ENCODE data around the gene HIPK3. TPM values are rescaled to one million over a fixed set of nuclear protein-coding genes. Genes with fewer than 3 reads are reported as not detected.

The HIPK3 gene
- total and polyA plus RNA-seq, 8 donors = 43.1 to 126 (median 50.5) TPM

DNA sequence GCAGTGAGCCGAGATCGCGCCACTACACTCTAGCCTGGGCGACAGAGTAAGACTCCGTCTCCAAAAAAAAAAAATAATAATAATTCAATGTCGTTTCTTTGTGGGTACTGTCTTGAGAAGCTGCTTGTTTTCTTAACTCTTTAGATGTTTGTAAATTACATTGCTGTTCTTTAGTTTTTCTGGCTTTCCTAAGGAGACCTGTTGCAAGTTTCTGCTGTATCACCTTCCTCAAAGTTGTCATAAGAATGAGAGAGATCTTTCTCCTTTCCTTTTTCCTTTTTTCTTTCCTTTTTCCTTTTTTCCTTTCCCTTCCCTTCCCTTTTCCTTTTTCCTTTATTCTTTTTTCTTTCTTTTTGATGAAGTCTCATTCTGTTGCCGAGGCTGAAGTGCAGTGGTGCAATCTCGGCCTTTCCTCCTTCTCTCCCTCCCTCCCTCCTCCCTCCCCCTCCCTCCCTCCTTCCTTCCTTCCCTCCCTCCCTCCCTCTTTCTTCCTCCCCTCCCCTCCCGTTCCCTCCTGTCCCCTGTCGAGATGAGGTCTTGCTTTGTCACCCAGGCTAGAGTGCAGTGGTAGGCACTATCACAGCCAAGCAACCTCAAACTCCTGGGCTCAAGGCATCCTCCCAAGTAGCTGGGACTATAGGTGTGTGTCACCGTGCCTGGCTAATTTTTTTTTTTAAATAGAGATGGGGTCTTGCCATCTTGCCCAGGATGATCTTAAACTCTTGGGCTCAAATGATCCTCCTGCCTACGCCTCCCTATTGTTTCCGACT is 15.3 kb downstream of the HIPK3 start:
- Histone ChIP-seq H3K4me3 (no peak overlapping the region), H3K27me3 (no peaks in the 10 kb centered on the region), H3K9me3 (no peaks in the 10 kb centered on the region), H3K27ac (no peak overlapping the region), H3K36me3 (no peaks in the 10 kb centered on the region), H3K4me1 (peaks cover 10 to 79% of the 10 kb centered on the region in 2 donors)
- ATAC-seq (no peak), DNase-seq (no peak)
- intact Hi-C loops (cut with DNase I) = no loop called here
- TF ChIP-seq, protein P1, sequence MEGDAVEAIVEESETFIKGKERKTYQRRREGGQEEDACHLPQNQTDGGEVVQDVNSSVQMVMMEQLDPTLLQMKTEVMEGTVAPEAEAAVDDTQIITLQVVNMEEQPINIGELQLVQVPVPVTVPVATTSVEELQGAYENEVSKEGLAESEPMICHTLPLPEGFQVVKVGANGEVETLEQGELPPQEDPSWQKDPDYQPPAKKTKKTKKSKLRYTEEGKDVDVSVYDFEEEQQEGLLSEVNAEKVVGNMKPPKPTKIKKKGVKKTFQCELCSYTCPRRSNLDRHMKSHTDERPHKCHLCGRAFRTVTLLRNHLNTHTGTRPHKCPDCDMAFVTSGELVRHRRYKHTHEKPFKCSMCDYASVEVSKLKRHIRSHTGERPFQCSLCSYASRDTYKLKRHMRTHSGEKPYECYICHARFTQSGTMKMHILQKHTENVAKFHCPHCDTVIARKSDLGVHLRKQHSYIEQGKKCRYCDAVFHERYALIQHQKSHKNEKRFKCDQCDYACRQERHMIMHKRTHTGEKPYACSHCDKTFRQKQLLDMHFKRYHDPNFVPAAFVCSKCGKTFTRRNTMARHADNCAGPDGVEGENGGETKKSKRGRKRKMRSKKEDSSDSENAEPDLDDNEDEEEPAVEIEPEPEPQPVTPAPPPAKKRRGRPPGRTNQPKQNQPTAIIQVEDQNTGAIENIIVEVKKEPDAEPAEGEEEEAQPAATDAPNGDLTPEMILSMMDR (IDR thresholded peaks at IDR 0.05) = no peak

DNA sequence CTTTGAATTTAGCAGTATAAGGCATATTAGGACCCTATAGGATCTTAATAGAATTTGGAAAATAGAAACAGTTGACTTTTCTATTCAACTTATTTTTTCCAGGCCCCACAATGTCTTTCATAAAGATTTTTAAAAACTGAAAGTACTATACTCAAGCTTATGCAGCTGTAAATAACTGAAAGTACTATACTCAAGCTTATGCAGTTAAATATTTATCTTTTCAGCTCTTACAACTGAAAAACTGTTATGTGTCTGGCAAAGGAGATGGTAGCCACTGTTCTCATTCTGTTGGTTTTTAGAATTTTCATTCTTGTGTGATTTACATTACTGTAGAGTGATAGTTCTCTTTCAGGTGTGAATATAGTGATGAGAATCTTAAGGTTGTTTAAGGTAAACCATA is 16.5 kb downstream of the HIPK3 start:
- intact Hi-C loops (cut with DNase I) = no loop called here
- Histone ChIP-seq H3K27ac (peak overlapping the region in 1 of 2 donors; percentile 30), H3K4me3 (no peak overlapping the region), H3K36me3 (no peaks in the 10 kb centered on the region), H3K9me3 (no peaks in the 10 kb centered on the region), H3K27me3 (no peaks in the 10 kb centered on the region), H3K4me1 (peaks cover 10 to 82% of the 10 kb centered on the region in 2 donors)
- DNase-seq (no peak), ATAC-seq (peak; percentile 27)
- TF ChIP-seq, protein P1 (IDR thresholded peaks at IDR 0.05) = no peak

DNA sequence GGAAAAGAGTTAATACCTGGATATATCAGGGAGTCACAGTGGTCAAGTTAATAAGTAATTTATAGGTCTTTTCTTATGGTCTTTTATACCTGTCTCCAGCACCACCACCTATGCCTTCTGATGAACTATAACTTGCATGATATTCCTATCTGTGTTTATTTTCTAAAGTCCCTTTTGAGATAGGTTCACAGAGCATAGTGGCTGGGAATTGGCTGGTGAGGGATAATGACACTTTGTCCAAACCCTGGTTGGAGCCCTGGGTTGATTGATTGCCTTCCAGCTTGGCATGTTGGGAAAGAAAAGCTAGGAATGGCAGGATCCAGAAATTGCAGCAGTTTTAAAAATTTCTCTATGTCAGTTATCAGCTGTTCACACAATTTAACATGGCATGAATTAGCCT is 23.2 kb downstream of the HIPK3 start:
- ATAC-seq = no peak
- Histone ChIP-seq H3K27ac (no peak overlapping the region), H3K27me3 (no peaks in the 10 kb centered on the region), H3K9me3 (no peaks in the 10 kb centered on the region), H3K36me3 (no peaks in the 10 kb centered on the region), H3K4me3 (no peak overlapping the region), H3K4me1 (peaks cover 0 to 52% of the 10 kb centered on the region in 2 donors)
- no peak for DNase-seq
- intact Hi-C loops (cut with DNase I) = no loop called here
- TF ChIP-seq, protein P1 (IDR thresholded peaks at IDR 0.05) = no peak

DNA sequence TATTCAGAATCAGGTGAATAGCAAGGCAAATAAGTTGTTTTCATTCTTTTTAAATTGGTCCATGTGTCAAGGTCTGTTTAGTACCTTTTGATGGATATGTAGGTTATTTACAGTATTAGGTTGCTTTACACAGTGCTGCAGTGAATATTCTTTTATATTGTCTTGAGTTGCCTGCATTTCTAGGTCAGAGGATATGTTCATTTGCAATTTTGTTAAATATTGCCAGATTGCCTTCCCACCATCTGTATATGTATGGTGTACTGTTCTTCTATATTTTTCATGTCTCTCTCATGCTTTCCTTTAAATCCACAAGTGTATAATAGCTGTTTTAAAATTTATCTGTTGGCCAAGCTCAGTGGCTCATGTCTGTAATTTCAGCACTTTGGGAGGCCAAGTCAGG is 24.6 kb downstream of the HIPK3 start:
- TF ChIP-seq, protein P1 (IDR thresholded peaks at IDR 0.05) = no peak
- ATAC-seq = no peak
- H3K27me3 ChIP-seq = no peaks in the 10 kb centered on the region
- no peak overlapping the region for H3K27ac ChIP-seq
- no peak for DNase-seq
- no peak overlapping the region for H3K4me3 ChIP-seq
- no peaks in the 10 kb centered on the region for H3K9me3 ChIP-seq
- H3K4me1 ChIP-seq = peaks cover 0 to 48% of the 10 kb centered on the region in 2 donors
- peaks cover 0 to 4% of the 10 kb centered on the region in 2 donors for H3K36me3 ChIP-seq
- intact Hi-C loops (cut with DNase I) = no loop called here

DNA sequence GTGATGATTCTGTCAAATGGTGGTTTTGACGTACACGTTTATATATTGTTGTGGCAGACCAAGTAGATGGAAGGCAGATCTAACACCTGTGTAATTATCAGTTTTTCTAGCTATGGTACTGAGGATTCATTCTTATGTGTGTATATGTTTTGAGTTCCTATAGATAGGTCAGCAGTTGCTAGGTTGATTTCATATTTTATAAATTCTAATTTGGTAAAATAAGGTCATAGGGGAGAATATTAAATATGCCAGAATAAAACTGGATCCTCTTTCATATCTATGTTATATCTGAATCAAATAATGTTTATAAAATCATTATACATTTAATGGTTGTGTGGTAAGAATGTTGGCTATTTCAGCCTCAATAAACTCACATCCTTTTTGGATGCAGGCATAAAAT is 27.6 kb downstream of the HIPK3 start:
- no peak for ATAC-seq
- Histone ChIP-seq H3K27ac (no peak overlapping the region), H3K36me3 (peaks cover 0 to 24% of the 10 kb centered on the region in 2 donors), H3K9me3 (no peaks in the 10 kb centered on the region), H3K4me1 (peaks cover 0 to 35% of the 10 kb centered on the region in 2 donors), H3K4me3 (no peak overlapping the region), H3K27me3 (no peaks in the 10 kb centered on the region)
- intact Hi-C loops (cut with DNase I) = no loop called here
- TF ChIP-seq, protein P1 (IDR thresholded peaks at IDR 0.05) = no peak
- DNase-seq = no peak
